Liver (tissue), 9 donors: ENCODE measurements around the gene VAV3. TPM values are rescaled to one million over a fixed set of nuclear protein-coding genes. Genes with fewer than 3 reads are reported as not detected.

Experiments used
- DNase-seq: peaks from one replicate; pipeline ENCODE4 v3.0.0-alpha.2; 2017; ENCODE audit warnings: low spot score
- H3K27ac ChIP-seq, 2 donors: one replicate each; pipeline ENCODE4 v1.7.0; 2013; ENCODE audit warnings: inconsistent platforms in 2 of 2, low read length in 2 of 2, control low read depth in 1 of 2, low read depth in 1 of 2, mild to moderate bottlenecking in 1 of 2
- H3K27me3 ChIP-seq, 4 donors: one replicate each; pipeline versions ENCODE4 v1.6.1 to v1.7.0; 2013; ENCODE audit warnings: low read length in 3 of 4, inconsistent platforms in 1 of 4, mild to moderate bottlenecking in 1 of 4, moderate library complexity in 1 of 4; ENCODE audit not compliant: control insufficient read depth in 4 of 4, insufficient read depth in 4 of 4
- H3K36me3 ChIP-seq, 4 donors: one replicate each; pipeline versions ENCODE4 v1.6.1 to v1.7.0; 2013; ENCODE audit warnings: low read length in 3 of 4, mild to moderate bottlenecking in 3 of 4, low read depth in 1 of 4, moderate library complexity in 1 of 4; ENCODE audit not compliant: control insufficient read depth in 4 of 4, insufficient read depth in 3 of 4
- H3K4me1 ChIP-seq, 4 donors: one replicate each; pipeline versions ENCODE4 v1.6.1 to v1.7.0; 2013; ENCODE audit warnings: low read length in 3 of 4, mild to moderate bottlenecking in 3 of 4, moderate library complexity in 1 of 4; ENCODE audit not compliant: control insufficient read depth in 4 of 4, insufficient read depth in 4 of 4
- H3K4me3 ChIP-seq, 3 donors: one replicate each; pipeline versions ENCODE4 v1.6.1 to v1.7.0; 2013; ENCODE audit warnings: low read length in 3 of 3, control low read depth in 1 of 3, low read depth in 1 of 3, mild to moderate bottlenecking in 1 of 3
- H3K9ac ChIP-seq, 2 donors: one replicate each; pipeline ENCODE4 v1.7.0; 2013; ENCODE audit warnings: low read length in 2 of 2, mild to moderate bottlenecking in 2 of 2, moderate library complexity in 2 of 2, control low read depth in 1 of 2, low read depth in 1 of 2
- H3K9me3 ChIP-seq, 4 donors: one replicate each; pipeline versions ENCODE4 v1.6.1 to v1.7.0; 2013; ENCODE audit warnings: low read length in 3 of 4; ENCODE audit not compliant: control insufficient read depth in 4 of 4
- ATF3 ChIP-seq: IDR thresholded peaks from 2 replicates; pipeline ENCODE4 v1.6.1; 2016; ENCODE audit warnings: antibody characterized with exemption
- CTCF ChIP-seq: fragments of 150-350 bp; IDR thresholded peaks from 2 replicates; pipeline ENCODE4 v1.5.1; 2017; ENCODE audit warnings: improper control_type of control experiment, low read depth, low read length; ENCODE audit not compliant: missing input control
- EGR1 ChIP-seq, 2 donors: IDR thresholded peaks; 2 replicates each; pipeline ENCODE4 v1.6.1; 2016 to 2018; ENCODE audit warnings: antibody characterized with exemption in 2 of 2, low read depth in 2 of 2
- FOXA1 ChIP-seq: IDR thresholded peaks from 2 replicates; pipeline ENCODE4 v1.6.1; 2016; ENCODE audit warnings: antibody characterized with exemption
- FOXA2 ChIP-seq: IDR thresholded peaks from 2 replicates; pipeline ENCODE4 v1.6.1; 2016; ENCODE audit warnings: antibody characterized with exemption
- GABPA ChIP-seq, 2 donors: IDR thresholded peaks in 1 of 2; conservative IDR thresholded peaks in 1 of 2; 2 replicates each; pipeline ENCODE4 v1.6.1; 2016; ENCODE audit warnings: antibody characterized with exemption in 2 of 2, mild to moderate bottlenecking in 1 of 2, moderate library complexity in 1 of 2
- HNF4A ChIP-seq, 2 donors: conservative IDR thresholded peaks; 2 replicates each; pipeline ENCODE4 v1.6.1; 2016; ENCODE audit warnings: antibody characterized with exemption in 2 of 2, mild to moderate bottlenecking in 2 of 2
- HNF4G ChIP-seq: IDR thresholded peaks from 2 replicates; pipeline ENCODE4 v1.6.1; 2016; ENCODE audit warnings: antibody characterized with exemption
- JUND ChIP-seq, 2 donors: IDR thresholded peaks; 2 replicates each; pipeline ENCODE4 v1.6.1; 2016; ENCODE audit warnings: antibody characterized with exemption in 2 of 2
- MAX ChIP-seq: IDR thresholded peaks from 2 replicates; pipeline ENCODE4 v1.6.1; 2016; ENCODE audit warnings: antibody characterized with exemption
- NR2F2 ChIP-seq: IDR thresholded peaks from 2 replicates; pipeline ENCODE4 v1.6.1; 2016; ENCODE audit warnings: antibody characterized with exemption
- RAD21 ChIP-seq, 2 donors: IDR thresholded peaks; 2 replicates each; pipeline ENCODE4 v1.6.1; 2016; ENCODE audit warnings: antibody characterized with exemption in 2 of 2, mild to moderate bottlenecking in 2 of 2
- REST ChIP-seq: IDR thresholded peaks from 2 replicates; pipeline ENCODE4 v1.6.1; 2016; ENCODE audit warnings: antibody characterized with exemption, mild to moderate bottlenecking
- RXRA ChIP-seq, 2 donors: IDR thresholded peaks; 2 replicates each; pipeline ENCODE4 v1.6.1; 2017 to 2018; ENCODE audit warnings: antibody characterized with exemption in 2 of 2, mild to moderate bottlenecking in 1 of 2
- SP1 ChIP-seq: IDR thresholded peaks from 2 replicates; pipeline ENCODE4 v1.6.1; 2018; ENCODE audit warnings: antibody characterized with exemption, mild to moderate bottlenecking
- TAF1 ChIP-seq: conservative IDR thresholded peaks from 2 replicates; pipeline ENCODE4 v1.6.1; 2016; ENCODE audit warnings: antibody characterized with exemption, mild to moderate bottlenecking
- YY1 ChIP-seq: IDR thresholded peaks from 2 replicates; pipeline ENCODE4 v1.6.1; 2016; ENCODE audit warnings: antibody characterized with exemption, mild to moderate bottlenecking
- ZBTB33 ChIP-seq: IDR thresholded peaks from 2 replicates; pipeline ENCODE4 v1.6.1; 2016; ENCODE audit warnings: antibody characterized with exemption
- WGBS: extraction: QIAGEN DNeasy Blood & Tissue Kit; methylation state at CpG from one replicate; pipeline ENCODE4 v1.1.7; 2013; 5-methylcytosine and 5-hydroxymethylcytosine counted together
- polyA plus RNA-seq, 2 donors: library from polyadenylated mRNA; stranded (reverse) in 1 of 2; unstranded in 1 of 2; fragments of 200-250 nt in 1 of 2; fragments of >200 nt in 1 of 2; fragmentation: Nextera tagmentation in 1 of 2; extraction: Ambion mirVana in 1 of 2; gene quantifications; one replicate each; pipeline versions ENCODE4 v1.2.1 to v1.2.3, GENCODE V29; 2013 to 2015
- total RNA-seq, 2 donors: library from RNA; depleted of rRNA; stranded (reverse); fragments of >200 nt; gene quantifications; one replicate each; pipeline ENCODE4 v1.2.3, GENCODE V29; 2014
- donor health status: healthy.
- donor health status: healthy.
- donor health status: healthy.
- donor health status: healthy.
- donor health status: healthy.

The VAV3 gene
- total and polyA plus RNA-seq, 4 donors = 0.46 to 4.8 (median 2.7) TPM

- no peaks in the 10 kb centered on the region for H3K36me3 ChIP-seq
- H3K4me1 ChIP-seq = no peaks in the 10 kb centered on the region
- TF ChIP-seq FOXA2 (no peak), HNF4A (conservative IDR thresholded peaks at IDR 0.05) (no peak), MAX (no peak), NR2F2 (no peak), HNF4G (no peak), EGR1 (IDR thresholded peaks at IDR 0.05; ENCODE audit: low read depth in 2 of 2) (no peak), TAF1 (no peak), RXRA (IDR thresholded peaks at IDR 0.05) (no peak), ZBTB33 (no peak), FOXA1 (no peak), ATF3 (no peak), REST (no peak), GABPA (IDR thresholded peaks at IDR 0.05 in 1 of 2, conservative IDR thresholded peaks at IDR 0.05 in 1 of 2) (no peak), JUND (IDR thresholded peaks at IDR 0.05) (no peak), RAD21 (IDR thresholded peaks at IDR 0.05) (no peak), YY1 (no peak), SP1 (no peak), CTCF (no peak)
- 70% methylated on average over 3 of the region's 3 CpGs for WGBS
- no peaks in the 10 kb centered on the region for H3K9me3 ChIP-seq
- no peak overlapping the region for H3K4me3 ChIP-seq
- DNase-seq = no peak
- peaks cover 0 to 3% (median 0%) of the 10 kb centered on the region in 4 donors for H3K27me3 ChIP-seq
- H3K9ac ChIP-seq = no peak overlapping the region
- H3K27ac ChIP-seq = no peak overlapping the region
Measured at GRCh38 chr1:107807855-107808254, 157.1 kb downstream of the VAV3 start.
